A549 (cell line): ENCODE data around the gene ARMC7.

Source experiments
- BHLHE40 ChIP-seq: IDR thresholded peaks from 2 replicates; pipeline ENCODE4 v1.6.1; 2012; ENCODE audit warnings: low read depth, low read length, inconsistent platforms
- FOSL2 ChIP-seq, 2 experiments: fragments of 450-650 bp in 1 of 2; fragments of >200 bp in 1 of 2; sonication (Bioruptor Twin) in 1 of 2; formaldehyde crosslinking; IDR thresholded peaks; 2 replicates each; pipeline versions ENCODE4 v1.5.0 to v1.6.1; 2016 to 2020; ENCODE audit warnings: mild to moderate bottlenecking in 1 of 2, moderate library complexity in 1 of 2
- KDM5A ChIP-seq: fragments of 200-600 bp; sonication (generic); IDR thresholded peaks from 2 replicates; pipeline ENCODE4 v1.6.1; 2016; ENCODE audit warnings: antibody characterized with exemption, mild to moderate bottlenecking
- MAX ChIP-seq: IDR thresholded peaks from 2 replicates; pipeline ENCODE4 v1.6.1; 2012
- NR3C1 ChIP-seq: fragments of >200 bp; sonication (Bioruptor Twin); formaldehyde crosslinking; IDR thresholded peaks from 3 replicates; pipeline ENCODE4 v1.6.1; 2017
- POLR2A ChIP-seq: IDR thresholded peaks from 2 replicates; pipeline ENCODE4 v1.6.1; 2012; ENCODE audit warnings: mild to moderate bottlenecking, low read length
- RCOR1 ChIP-seq: fragments of 150-350 bp; IDR thresholded peaks from 2 replicates; pipeline ENCODE4 v1.6.1; 2014; ENCODE audit warnings: antibody characterized with exemption, low read length, low read depth
- RFX5 ChIP-seq: fragments of 450-650 bp; IDR thresholded peaks from 2 replicates; pipeline ENCODE4 v1.7.1; 2014; ENCODE audit warnings: antibody characterized with exemption, mild to moderate bottlenecking, moderate library complexity
- SMC3 ChIP-seq: fragments of >200 bp; sonication (Bioruptor Twin); formaldehyde crosslinking; IDR thresholded peaks from 3 replicates; pipeline ENCODE4 v1.6.1; 2018; ENCODE audit warnings: inconsistent platforms
- TF ChIP-seq, protein P1 (sequence below): fragments of 250-450 bp; sonication (Bioruptor Pico); IDR thresholded peaks from 2 replicates; pipeline ENCODE4 v1.5.0; 2021; ENCODE audit warnings: mild to moderate bottlenecking, moderate library complexity, borderline replicate concordance
- TF ChIP-seq, protein P2 (sequence below): fragments of >200 bp; sonication (Bioruptor Twin); formaldehyde crosslinking; IDR thresholded peaks from 3 replicates; pipeline ENCODE4 v1.5.1; 2016

DNA sequence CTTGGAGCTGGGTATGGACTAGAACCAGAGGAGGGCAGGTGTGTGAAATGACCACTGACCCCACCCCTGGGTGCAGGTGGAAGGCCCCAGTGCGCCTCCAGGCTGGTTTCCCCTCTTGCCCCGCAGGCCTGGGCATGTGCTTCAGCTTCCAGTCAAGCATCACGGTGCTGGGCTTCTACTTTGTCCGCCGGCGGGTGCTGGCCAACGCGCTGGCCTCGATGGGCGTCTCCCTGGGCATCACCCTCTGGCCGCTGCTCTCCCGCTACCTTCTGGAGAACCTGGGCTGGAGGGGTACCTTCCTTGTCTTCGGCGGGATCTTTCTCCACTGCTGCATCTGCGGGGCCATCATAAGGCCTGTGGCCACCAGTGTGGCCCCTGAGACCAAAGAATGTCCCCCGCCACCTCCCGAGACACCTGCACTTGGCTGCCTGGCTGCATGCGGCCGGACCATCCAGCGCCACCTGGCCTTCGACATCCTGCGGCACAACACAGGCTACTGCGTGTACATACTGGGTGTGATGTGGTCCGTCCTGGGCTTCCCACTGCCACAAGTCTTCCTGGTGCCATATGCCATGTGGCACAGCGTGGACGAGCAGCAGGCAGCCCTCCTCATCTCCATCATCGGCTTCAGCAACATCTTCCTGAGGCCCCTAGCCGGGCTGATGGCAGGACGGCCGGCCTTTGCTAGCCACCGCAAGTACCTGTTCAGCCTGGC lies 9.7 kb upstream of the ARMC7 start:
- TF ChIP-seq MAX (no peak), NR3C1 (no peak), SMC3 (no peak), RFX5 (no peak), POLR2A (no peak), RCOR1 (no peak), FOSL2 (IDR thresholded peaks at IDR 0.05) (no peak), FOSL2 (CRISPR knock-in tag; IDR thresholded peaks at IDR 0.05) (no peak), KDM5A (no peak), BHLHE40 (no peak)
- TF ChIP-seq, protein P1, sequence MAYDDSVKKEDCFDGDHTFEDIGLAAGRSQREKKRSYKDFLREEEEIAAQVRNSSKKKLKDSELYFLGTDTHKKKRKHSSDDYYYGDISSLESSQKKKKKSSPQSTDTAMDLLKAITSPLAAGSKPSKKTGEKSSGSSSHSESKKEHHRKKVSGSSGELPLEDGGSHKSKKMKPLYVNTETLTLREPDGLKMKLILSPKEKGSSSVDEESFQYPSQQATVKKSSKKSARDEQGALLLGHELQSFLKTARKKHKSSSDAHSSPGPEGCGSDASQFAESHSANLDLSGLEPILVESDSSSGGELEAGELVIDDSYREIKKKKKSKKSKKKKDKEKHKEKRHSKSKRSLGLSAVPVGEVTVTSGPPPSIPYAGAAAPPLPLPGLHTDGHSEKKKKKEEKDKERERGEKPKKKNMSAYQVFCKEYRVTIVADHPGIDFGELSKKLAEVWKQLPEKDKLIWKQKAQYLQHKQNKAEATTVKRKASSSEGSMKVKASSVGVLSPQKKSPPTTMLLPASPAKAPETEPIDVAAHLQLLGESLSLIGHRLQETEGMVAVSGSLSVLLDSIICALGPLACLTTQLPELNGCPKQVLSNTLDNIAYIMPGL (CRISPR knock-in tag): no peak
- TF ChIP-seq, protein P2, sequence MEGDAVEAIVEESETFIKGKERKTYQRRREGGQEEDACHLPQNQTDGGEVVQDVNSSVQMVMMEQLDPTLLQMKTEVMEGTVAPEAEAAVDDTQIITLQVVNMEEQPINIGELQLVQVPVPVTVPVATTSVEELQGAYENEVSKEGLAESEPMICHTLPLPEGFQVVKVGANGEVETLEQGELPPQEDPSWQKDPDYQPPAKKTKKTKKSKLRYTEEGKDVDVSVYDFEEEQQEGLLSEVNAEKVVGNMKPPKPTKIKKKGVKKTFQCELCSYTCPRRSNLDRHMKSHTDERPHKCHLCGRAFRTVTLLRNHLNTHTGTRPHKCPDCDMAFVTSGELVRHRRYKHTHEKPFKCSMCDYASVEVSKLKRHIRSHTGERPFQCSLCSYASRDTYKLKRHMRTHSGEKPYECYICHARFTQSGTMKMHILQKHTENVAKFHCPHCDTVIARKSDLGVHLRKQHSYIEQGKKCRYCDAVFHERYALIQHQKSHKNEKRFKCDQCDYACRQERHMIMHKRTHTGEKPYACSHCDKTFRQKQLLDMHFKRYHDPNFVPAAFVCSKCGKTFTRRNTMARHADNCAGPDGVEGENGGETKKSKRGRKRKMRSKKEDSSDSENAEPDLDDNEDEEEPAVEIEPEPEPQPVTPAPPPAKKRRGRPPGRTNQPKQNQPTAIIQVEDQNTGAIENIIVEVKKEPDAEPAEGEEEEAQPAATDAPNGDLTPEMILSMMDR: no peak
